Cardiac fibroblast (primary cell): ENCODE results near the gene NR3C1.

ENCODE experiments used
- DNase-seq, 2 donors: peaks; one replicate each; pipeline versions ENCODE4 v3.0.0 to v3.0.0-alpha.2; 2010; ENCODE audit warnings: low read depth in 2 of 2
- H3K4me3 ChIP-seq, 2 donors: replicated peaks in 1 of 2; 1 replicate in 1 of 2; 2 replicates in 1 of 2; pipeline ENCODE4 v1.5.1; 2011; ENCODE audit warnings: low read depth in 2 of 2, low read length in 2 of 2, mild to moderate bottlenecking in 2 of 2, moderate library complexity in 1 of 2
- CTCF ChIP-seq: IDR thresholded peaks from one replicate; pipeline ENCODE4 v1.5.1; 2011; ENCODE audit warnings: low read depth, mild to moderate bottlenecking, low read length, inconsistent platforms

NR3C1 gene

GRCh38 chr5:143364061-143364460, 39.4 kb downstream of the NR3C1 start:
- no peak overlapping the region for H3K4me3 ChIP-seq
- no peak for TF ChIP-seq CTCF
- no peak for DNase-seq

DNA sequence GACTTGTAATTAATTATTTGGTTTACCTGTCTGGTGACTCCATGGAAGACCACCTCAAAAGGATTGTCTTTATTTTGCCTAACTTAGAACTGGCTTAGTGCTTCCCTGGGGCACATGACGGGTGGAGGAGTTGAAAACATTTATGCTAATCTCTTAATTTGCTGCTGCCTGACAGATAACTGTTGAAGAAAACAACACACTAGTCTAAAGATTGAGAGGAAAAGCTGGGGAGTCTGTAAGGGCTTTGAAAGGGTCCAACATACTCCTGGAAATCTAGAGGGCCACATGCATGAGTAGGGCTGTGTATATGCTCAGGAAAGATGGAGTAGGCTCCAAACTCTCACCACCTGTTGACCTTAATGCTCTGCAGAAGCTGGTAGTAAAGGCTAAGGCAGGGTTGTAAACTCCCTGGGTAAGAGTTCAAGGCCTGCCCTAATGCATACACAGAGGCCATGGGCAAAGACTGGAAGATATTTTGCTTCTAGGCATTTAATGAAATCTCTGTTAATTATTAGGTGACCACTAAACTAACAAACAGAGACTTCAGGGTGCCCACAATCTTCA, 40.7 kb downstream of the NR3C1 start:
- no peak overlapping the region for H3K4me3 ChIP-seq
- TF ChIP-seq CTCF: no peak
- DNase-seq: no peak

DNA sequence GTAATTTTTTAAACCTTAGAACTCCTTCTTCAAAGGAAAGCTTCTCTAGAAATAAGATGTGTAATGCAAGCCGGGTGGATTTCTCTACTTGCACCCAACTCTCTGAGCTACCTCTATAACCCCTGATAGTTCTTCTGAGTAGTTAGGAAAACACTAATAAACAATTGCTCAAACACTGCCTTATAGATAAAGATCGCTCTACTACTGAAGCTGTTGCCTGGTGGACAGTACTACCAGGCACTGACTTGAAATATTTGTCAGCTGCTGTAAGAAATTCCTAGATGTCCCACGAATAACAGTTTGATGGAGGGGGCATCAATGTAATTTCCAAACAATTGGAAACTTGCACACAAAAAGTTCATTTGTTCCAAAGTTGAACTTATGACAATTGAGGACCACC, 42.0 kb downstream of the NR3C1 start:
- no peak overlapping the region for H3K4me3 ChIP-seq
- no peak for TF ChIP-seq CTCF

DNA sequence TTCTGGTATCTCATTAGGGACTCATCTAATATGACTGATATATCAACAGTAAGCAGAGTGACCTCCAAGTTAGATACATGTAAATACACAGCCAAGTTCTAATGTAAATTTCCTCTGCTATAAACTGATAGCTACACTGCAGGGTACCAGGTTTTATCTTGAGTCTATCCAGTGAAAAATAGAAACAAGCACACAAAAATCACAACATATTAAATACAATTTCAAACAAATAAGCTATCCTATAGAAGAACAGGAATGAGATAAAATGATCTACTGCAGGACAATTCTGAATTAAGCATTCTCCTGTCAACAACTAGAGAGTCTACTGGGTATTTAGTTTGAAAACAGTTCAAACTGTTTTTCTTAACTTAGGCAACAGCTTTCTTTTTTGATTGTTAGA, 42.7 kb downstream of the NR3C1 start:
- no peak for DNase-seq
- no peak overlapping the region for H3K4me3 ChIP-seq
- TF ChIP-seq CTCF: no peak

More for the DNA sequence above, 42.0 kb downstream of the NR3C1 start:
- peak in 1 of 2 donors; percentile 19 for DNase-seq

DNA sequence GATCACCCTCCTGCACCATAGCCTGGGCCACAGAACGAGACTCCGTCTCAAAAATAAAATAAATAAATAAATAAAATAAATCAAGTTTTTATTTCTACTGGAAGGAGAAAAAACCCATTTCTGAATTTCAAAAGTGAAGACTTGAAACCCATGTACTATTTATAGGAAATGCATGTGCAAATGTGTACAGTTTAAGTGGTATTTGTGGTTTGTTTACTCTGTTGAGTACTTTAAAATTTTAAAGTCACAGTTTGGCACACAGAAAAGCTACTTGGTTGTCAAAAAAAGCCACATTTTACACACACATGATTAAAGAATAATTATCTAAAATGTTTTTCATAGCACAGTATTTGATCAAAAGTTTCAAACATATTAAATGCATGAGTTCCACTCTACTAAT, 43.6 kb downstream of the NR3C1 start:
- no peak overlapping the region for H3K4me3 ChIP-seq
- DNase-seq: no peak
- no peak for TF ChIP-seq CTCF

DNA sequence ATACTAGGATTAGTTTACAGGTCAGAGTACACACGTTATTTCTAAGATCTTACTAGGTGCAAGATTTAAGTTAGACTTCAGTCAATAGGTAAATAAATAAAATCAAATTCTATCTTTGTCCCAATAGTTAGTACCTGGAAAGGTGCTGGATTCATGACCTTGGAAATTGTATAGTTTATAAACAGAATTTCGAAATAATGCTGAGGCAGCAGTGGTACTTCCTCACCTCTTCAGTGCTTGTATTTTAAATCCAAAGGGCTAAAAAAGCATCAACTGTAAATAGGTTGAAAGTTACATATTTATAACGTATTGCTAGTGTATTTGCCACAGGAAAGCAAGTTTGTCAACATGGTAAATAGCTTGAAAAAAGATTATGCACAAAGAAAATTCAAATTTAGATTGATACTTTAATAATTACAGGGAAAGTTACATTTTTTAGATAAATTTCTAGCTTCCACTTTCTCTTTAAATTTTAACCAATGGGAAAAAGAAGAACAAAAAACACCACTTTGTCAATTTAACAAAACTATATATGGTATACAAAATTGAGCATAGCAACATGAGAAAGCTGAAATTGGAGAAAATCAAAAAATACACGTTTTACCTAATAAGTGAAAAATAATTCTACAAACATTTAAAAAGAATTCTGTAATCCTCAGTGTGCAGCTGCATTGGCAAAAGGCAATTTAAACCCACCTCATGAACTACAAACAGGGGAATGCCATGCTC, 46.5 kb downstream of the NR3C1 start:
- DNase-seq: no peak
- no peak overlapping the region for H3K4me3 ChIP-seq
- no peak for TF ChIP-seq CTCF
